GM04504 (cell line): ENCODE measurements around the gene BAIAP2.

Experiments used
- DNase-seq: peaks from one replicate; pipeline ENCODE4 v3.0.0-alpha.2; 2012; ENCODE audit warnings: low read depth

BAIAP2 gene

GRCh38 chr17:81127133-81127455 is 92.1 kb downstream of the BAIAP2 start:
- no peak for DNase-seq

- DNase-seq: no peak
Observed at GRCh38 chr17:81127526-81128177, 92.7 kb downstream of the BAIAP2 start.

- no peak for DNase-seq
Observed at GRCh38 chr17:81128338-81128737, 93.4 kb downstream of the BAIAP2 start.

- no peak for DNase-seq
Observed at GRCh38 chr17:81128774-81129173, 93.8 kb downstream of the BAIAP2 start.

GRCh38 chr17:81129289-81129688 is 94.3 kb downstream of the BAIAP2 start:
- no peak for DNase-seq

- DNase-seq: no peak
Observed at GRCh38 chr17:81129711-81130367, 94.9 kb downstream of the BAIAP2 start.

GRCh38 chr17:81130385-81131361 is 95.7 kb downstream of the BAIAP2 start:
- DNase-seq: no peak

- no peak for DNase-seq
Observed at GRCh38 chr17:81131486-81132196, 96.7 kb downstream of the BAIAP2 start.

- DNase-seq: no peak
Observed at GRCh38 chr17:81132197-81132540, 97.2 kb downstream of the BAIAP2 start.

- no peak for DNase-seq
Observed at GRCh38 chr17:81132770-81133723, 98.1 kb downstream of the BAIAP2 start.

- no peak for DNase-seq
Observed at GRCh38 chr17:81134064-81134781, 99.3 kb downstream of the BAIAP2 start.

- no peak for DNase-seq
Observed at GRCh38 chr17:81135505-81136278, 100.7 kb downstream of the BAIAP2 start.

- DNase-seq: no peak
Observed at GRCh38 chr17:81136366-81136765, 101.4 kb downstream of the BAIAP2 start.

- DNase-seq: no peak
Observed at GRCh38 chr17:81137248-81137647, 102.3 kb downstream of the BAIAP2 start.

GRCh38 chr17:81138083-81138482 is 103.1 kb downstream of the BAIAP2 start:
- DNase-seq: no peak

GRCh38 chr17:81138500-81138899 is 103.5 kb downstream of the BAIAP2 start:
- DNase-seq: no peak

- no peak for DNase-seq
Observed at GRCh38 chr17:81139428-81139827, 104.5 kb downstream of the BAIAP2 start.

- no peak for DNase-seq
Observed at GRCh38 chr17:81140018-81140417, 105.1 kb downstream of the BAIAP2 start.

- no peak for DNase-seq
Observed at GRCh38 chr17:81140695-81141094, 105.7 kb downstream of the BAIAP2 start.
